K562 (cell line): ENCODE results near the gene RIOK3. TPM values are rescaled to one million over a fixed set of nuclear protein-coding genes. Genes with fewer than 3 reads are reported as not detected.

ENCODE experiments used
- KLF16 ChIP-seq: IDR thresholded peaks from 2 replicates; pipeline ENCODE4 v1.6.1; 2016; ENCODE audit warnings: antibody characterized with exemption
- MEF2D ChIP-seq: conservative IDR thresholded peaks from 2 replicates; pipeline ENCODE4 v1.6.1; 2016; ENCODE audit warnings: low read depth, missing genetic modification characterization, missing compliant biosample characterization
- MYBL2 ChIP-seq, 2 experiments: fragments of 450-650 bp in 1 of 2; sonication (generic) in 1 of 2; formaldehyde crosslinking in 1 of 2; IDR thresholded peaks; 2 replicates each; pipeline versions ENCODE4 v1.6.1 to v1.8.1; 2017 to 2022; ENCODE audit warnings: borderline replicate concordance in 1 of 2, inconsistent platforms in 1 of 2, low read depth in 1 of 2, mild to moderate bottlenecking in 1 of 2, missing genetic modification reagents in 1 of 2, moderate library complexity in 1 of 2
- POLR2AphosphoS2 ChIP-seq: IDR thresholded peaks from 2 replicates; pipeline ENCODE4 v1.6.1; 2012; ENCODE audit warnings: low read length, improper control_type of control experiment
- POLR2H ChIP-seq: IDR thresholded peaks from 2 replicates; pipeline ENCODE4 v1.6.1; 2016; ENCODE audit warnings: missing genetic modification characterization, low read depth, mild to moderate bottlenecking, control low read depth, missing compliant biosample characterization, moderate library complexity
- RNF2 ChIP-seq: sonication (generic); IDR thresholded peaks from 2 replicates; pipeline ENCODE4 v1.6.1; 2016
- SMAD1 ChIP-seq: fragments of 150-350 bp; IDR thresholded peaks from 2 replicates; pipeline ENCODE4 v1.6.1; 2014; ENCODE audit warnings: low read length, low read depth; ENCODE audit not compliant: partially characterized antibody
- TOE1 ChIP-seq, 2 experiments: fragments of 450-650 bp in 1 of 2; sonication (generic) in 1 of 2; formaldehyde crosslinking in 1 of 2; IDR thresholded peaks; 2 replicates each; pipeline versions ENCODE4 v1.7.1 to v1.8.0; 2016 to 2022; ENCODE audit warnings: borderline replicate concordance in 2 of 2, mild to moderate bottlenecking in 2 of 2, antibody characterized with exemption in 1 of 2, inconsistent platforms in 1 of 2, low read depth in 1 of 2, missing genetic modification reagents in 1 of 2, moderate library complexity in 1 of 2
- ZEB2 ChIP-seq: fragments of 450-650 bp; IDR thresholded peaks from 2 replicates; pipeline ENCODE4 v1.6.1; 2016
- ZKSCAN1 ChIP-seq: fragments of 150-350 bp; IDR thresholded peaks from 2 replicates; pipeline ENCODE4 v1.6.1; 2016; ENCODE audit warnings: low read depth, low read length
- polyA plus RNA-seq, 8 experiments: library from polyadenylated mRNA; depleted of rRNA in 4 of 8; stranded (reverse) in 5 of 8; unstranded in 3 of 8; fragments of >200 nt; fragmentation: Nextera tagmentation in 2 of 8; fragmentation: Illumina TruSeq in 1 of 8; extraction: Ambion mirVana in 2 of 8; extraction: Trizol in 1 of 8; gene quantifications; 2 replicates each; pipeline versions ENCODE4 v1.2.1 to v1.2.3, GENCODE V29; 2011 to 2014; ENCODE audit warnings: inconsistent platforms in 1 of 8, missing spikeins in 1 of 8
- total RNA-seq, 7 experiments: library from RNA; depleted of rRNA in 6 of 7; stranded (reverse); fragments of >200 nt in 6 of 7; fragmentation: Illumina TruSeq in 2 of 7; extraction: Trizol in 2 of 7; gene quantifications; 2 replicates each; pipeline versions ENCODE4 v1.2.1 to v1.2.3, GENCODE V29; 2011 to 2021; ENCODE audit warnings: low replicate concordance in 1 of 7
- TF ChIP-seq, protein P1 (sequence below): fragments of 450-650 bp; IDR thresholded peaks from 2 replicates; pipeline ENCODE4 v1.7.0; 2016; ENCODE audit warnings: borderline replicate concordance
- TF ChIP-seq, protein P2 (sequence below): sonication (generic); formaldehyde crosslinking; IDR thresholded peaks from 2 replicates; pipeline ENCODE4 v1.8.1; 2023; ENCODE audit warnings: mild to moderate bottlenecking, missing genetic modification reagents
- TF ChIP-seq, protein P3 (sequence below): fragments of 450-650 bp; IDR thresholded peaks from 2 replicates; pipeline ENCODE4 v1.6.1; 2017; ENCODE audit warnings: antibody characterized with exemption
- TF ChIP-seq, protein P4 (sequence below), 2 experiments: IDR thresholded peaks; 2 replicates each; pipeline ENCODE4 v1.6.1; 2011; ENCODE audit warnings: borderline replicate concordance in 1 of 2, control low read depth in 1 of 2, low read depth in 1 of 2, low read length in 1 of 2, mild to moderate bottlenecking in 1 of 2, mixed read lengths in 1 of 2, moderate library complexity in 1 of 2; ENCODE audit not compliant: insufficient read depth in 1 of 2, insufficient read length in 1 of 2, poor library complexity in 1 of 2, severe bottlenecking in 1 of 2; ENCODE audit errors: extremely low read depth in 1 of 2

Gene RIOK3
- total and polyA plus RNA-seq, 9 of the 15 experiments (the other 6 are each of a cell fraction or from before 2014, with no cell fraction given) = 21.4 to 89.5 (median 62.9) TPM

DNA sequence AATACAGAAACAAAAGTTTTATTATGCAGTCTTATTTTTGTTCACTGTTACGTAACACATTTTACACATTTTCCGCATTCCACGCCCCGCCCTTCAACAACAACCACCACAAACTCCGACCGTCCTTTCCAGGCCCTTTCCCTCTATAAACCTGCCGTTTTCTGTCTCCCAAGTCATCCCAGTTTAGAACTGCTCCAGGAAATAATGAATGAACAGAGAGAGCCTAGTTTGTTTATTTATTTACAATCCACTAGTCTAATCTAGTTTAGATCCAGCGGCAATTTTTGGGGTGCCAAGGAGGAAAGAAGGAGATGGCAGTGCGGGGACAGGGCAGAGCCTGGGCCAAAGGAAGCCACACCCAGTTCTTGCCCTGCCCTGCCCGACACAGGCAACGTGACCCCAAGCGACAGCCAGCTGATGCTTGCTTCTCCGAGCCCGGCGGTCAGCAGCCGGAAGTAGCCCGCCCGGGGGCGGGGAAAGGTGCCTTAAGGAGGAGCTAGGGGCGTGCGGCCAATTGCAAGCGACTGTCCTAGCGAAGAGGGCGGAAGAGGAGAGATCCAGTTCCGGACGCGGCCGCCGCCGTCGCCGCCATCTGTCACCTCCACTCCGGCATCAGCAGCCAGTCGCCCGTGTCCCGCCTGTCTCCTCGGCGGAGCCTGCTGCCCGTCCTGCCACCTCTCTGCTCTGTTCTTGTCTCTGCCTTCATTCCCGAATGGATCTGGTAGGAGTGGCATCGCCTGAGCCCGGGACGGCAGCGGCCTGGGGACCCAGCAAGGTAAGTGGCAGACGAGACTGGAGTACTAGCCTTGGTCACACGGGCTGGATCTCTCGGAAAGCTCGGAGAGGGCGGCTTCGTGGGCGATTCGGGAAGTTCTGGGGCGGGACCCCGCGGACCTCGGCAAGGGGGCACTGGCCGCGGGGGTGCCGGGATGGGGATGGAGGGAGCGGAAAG, at the start of gene RIOK3 (continued):
- TF ChIP-seq, protein P1, sequence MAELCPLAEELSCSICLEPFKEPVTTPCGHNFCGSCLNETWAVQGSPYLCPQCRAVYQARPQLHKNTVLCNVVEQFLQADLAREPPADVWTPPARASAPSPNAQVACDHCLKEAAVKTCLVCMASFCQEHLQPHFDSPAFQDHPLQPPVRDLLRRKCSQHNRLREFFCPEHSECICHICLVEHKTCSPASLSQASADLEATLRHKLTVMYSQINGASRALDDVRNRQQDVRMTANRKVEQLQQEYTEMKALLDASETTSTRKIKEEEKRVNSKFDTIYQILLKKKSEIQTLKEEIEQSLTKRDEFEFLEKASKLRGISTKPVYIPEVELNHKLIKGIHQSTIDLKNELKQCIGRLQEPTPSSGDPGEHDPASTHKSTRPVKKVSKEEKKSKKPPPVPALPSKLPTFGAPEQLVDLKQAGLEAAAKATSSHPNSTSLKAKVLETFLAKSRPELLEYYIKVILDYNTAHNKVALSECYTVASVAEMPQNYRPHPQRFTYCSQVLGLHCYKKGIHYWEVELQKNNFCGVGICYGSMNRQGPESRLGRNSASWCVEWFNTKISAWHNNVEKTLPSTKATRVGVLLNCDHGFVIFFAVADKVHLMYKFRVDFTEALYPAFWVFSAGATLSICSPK = no peak
- TF ChIP-seq, protein P2, sequence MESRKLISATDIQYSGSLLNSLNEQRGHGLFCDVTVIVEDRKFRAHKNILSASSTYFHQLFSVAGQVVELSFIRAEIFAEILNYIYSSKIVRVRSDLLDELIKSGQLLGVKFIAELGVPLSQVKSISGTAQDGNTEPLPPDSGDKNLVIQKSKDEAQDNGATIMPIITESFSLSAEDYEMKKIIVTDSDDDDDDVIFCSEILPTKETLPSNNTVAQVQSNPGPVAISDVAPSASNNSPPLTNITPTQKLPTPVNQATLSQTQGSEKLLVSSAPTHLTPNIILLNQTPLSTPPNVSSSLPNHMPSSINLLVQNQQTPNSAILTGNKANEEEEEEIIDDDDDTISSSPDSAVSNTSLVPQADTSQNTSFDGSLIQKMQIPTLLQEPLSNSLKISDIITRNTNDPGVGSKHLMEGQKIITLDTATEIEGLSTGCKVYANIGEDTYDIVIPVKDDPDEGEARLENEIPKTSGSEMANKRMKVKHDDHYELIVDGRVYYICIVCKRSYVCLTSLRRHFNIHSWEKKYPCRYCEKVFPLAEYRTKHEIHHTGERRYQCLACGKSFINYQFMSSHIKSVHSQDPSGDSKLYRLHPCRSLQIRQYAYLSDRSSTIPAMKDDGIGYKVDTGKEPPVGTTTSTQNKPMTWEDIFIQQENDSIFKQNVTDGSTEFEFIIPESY = no peak
- no peak; the same call in 1 of the 2 replicates for TF ChIP-seq POLR2AphosphoS2
- TF ChIP-seq POLR2H (tag) = peak; percentile 68; the same call in 1 of the 2 replicates
- TF ChIP-seq MEF2D = 0 out of 2 replicates have a peak, but pooled peaks have one; percentile 41
- TF ChIP-seq ZEB2 = no peak
- no peak for TF ChIP-seq MYBL2 (IDR thresholded peaks at IDR 0.05; ENCODE audit: low read depth)
- TF ChIP-seq MYBL2 (CRISPR knock-in tag; IDR thresholded peaks at IDR 0.05; ENCODE audit: borderline replicate concordance) = no peak
- TF ChIP-seq, protein P3, sequence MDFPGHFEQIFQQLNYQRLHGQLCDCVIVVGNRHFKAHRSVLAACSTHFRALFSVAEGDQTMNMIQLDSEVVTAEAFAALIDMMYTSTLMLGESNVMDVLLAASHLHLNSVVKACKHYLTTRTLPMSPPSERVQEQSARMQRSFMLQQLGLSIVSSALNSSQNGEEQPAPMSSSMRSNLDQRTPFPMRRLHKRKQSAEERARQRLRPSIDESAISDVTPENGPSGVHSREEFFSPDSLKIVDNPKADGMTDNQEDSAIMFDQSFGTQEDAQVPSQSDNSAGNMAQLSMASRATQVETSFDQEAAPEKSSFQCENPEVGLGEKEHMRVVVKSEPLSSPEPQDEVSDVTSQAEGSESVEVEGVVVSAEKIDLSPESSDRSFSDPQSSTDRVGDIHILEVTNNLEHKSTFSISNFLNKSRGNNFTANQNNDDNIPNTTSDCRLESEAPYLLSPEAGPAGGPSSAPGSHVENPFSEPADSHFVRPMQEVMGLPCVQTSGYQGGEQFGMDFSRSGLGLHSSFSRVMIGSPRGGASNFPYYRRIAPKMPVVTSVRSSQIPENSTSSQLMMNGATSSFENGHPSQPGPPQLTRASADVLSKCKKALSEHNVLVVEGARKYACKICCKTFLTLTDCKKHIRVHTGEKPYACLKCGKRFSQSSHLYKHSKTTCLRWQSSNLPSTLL = no peak; the same call in 1 of the 2 replicates
- no peak for TF ChIP-seq RNF2
- no peak for TF ChIP-seq TOE1 (IDR thresholded peaks at IDR 0.05; ENCODE audit: borderline replicate concordance)
- TF ChIP-seq TOE1 (CRISPR knock-in tag; IDR thresholded peaks at IDR 0.05; ENCODE audit: borderline replicate concordance, low read depth) = no peak
- TF ChIP-seq ZKSCAN1 = no peak
- no peak for TF ChIP-seq KLF16
- TF ChIP-seq, protein P4, sequence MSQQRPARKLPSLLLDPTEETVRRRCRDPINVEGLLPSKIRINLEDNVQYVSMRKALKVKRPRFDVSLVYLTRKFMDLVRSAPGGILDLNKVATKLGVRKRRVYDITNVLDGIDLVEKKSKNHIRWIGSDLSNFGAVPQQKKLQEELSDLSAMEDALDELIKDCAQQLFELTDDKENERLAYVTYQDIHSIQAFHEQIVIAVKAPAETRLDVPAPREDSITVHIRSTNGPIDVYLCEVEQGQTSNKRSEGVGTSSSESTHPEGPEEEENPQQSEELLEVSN (IDR thresholded peaks at IDR 0.05; ENCODE audit: borderline replicate concordance in 1 of 2, extremely low read depth in 1 of 2, insufficient read depth in 1 of 2, insufficient read length in 1 of 2, low read depth in 1 of 2, low read length in 1 of 2, poor library complexity in 1 of 2, severe bottlenecking in 1 of 2) = peak in 1 of 2 experiments; percentile 22
- peak; percentile 72 for TF ChIP-seq SMAD1
